Testis (tissue), 2 donors: ENCODE results near the gene TP53INP2.

Experiments
- CTCF ChIP-seq, 3 experiments: fragments of 450-650 bp in 2 of 3; fragments of 200-600 bp in 1 of 3; sonication (generic) in 1 of 3; IDR thresholded peaks; one replicate each; pipeline ENCODE4 v1.5.1; 2016 to 2019; ENCODE audit warnings: antibody characterized with exemption in 3 of 3, mild to moderate bottlenecking in 2 of 3, moderate library complexity in 1 of 3
- POLR2A ChIP-seq: fragments of 450-650 bp; IDR thresholded peaks from one replicate; pipeline ENCODE4 v1.6.1; 2017; ENCODE audit warnings: antibody characterized with exemption, mild to moderate bottlenecking, moderate library complexity

- no peak for TF ChIP-seq CTCF (IDR thresholded peaks at IDR 0.05)
- no peak for TF ChIP-seq POLR2A
These were observed 42.5 kb downstream of the TP53INP2 start for GRCh38 chr20:34746674-34747073.
